Ureter (tissue), 1 donor: ENCODE results near the gene AGAP3. TPM values are rescaled to one million over a fixed set of nuclear protein-coding genes. Genes with fewer than 3 reads are reported as not detected.
"Not testable (repeated sequence)": the region's sequence is repeated elsewhere in the genome, so short reads cannot be mapped to it uniquely, and the experiment has no call there.

Source experiments
- DNase-seq: peaks from one replicate; pipeline ENCODE4 v3.0.0-alpha.2; 2020; ENCODE audit warnings: low spot score
- total RNA-seq: library from RNA; stranded (reverse); gene quantifications from one replicate; pipeline ENCODE4 v1.2.4, GENCODE V29; 2023
- donor health status: DM: yes; HTN: yes; CAD: no.

Gene AGAP3
- total RNA-seq, result 178 TPM

- peak; percentile 84 for DNase-seq
Measured at GRCh38 chr7:151085691-151086620, at the start of gene AGAP3. Gene AGAP3 (plus strand): TSS chr7:151086475. CDS start chr7:151086742, 267 bp downstream.

- peak; percentile 78 for DNase-seq
Measured at GRCh38 chr7:151038951-151039849, 47.1 kb upstream of the AGAP3 start.

GRCh38 chr7:151039850-151040548 lies 46.3 kb upstream of the AGAP3 start:
- no peak for DNase-seq

GRCh38 chr7:151040616-151041375 lies 45.5 kb upstream of the AGAP3 start:
- no peak for DNase-seq

- DNase-seq, result not testable (repeated sequence)
Measured at GRCh38 chr7:151043449-151043848, 42.8 kb upstream of the AGAP3 start.

- DNase-seq, result no peak
Measured at GRCh38 chr7:151043959-151044358, 42.3 kb upstream of the AGAP3 start.

- DNase-seq, result no peak
Measured at GRCh38 chr7:151045262-151045661, 41.0 kb upstream of the AGAP3 start.

- DNase-seq, result no peak
Measured at GRCh38 chr7:151045967-151046366, 40.3 kb upstream of the AGAP3 start.

GRCh38 chr7:151046603-151047573 lies 39.4 kb upstream of the AGAP3 start:
- peak; percentile 62 for DNase-seq

GRCh38 chr7:151047976-151048815 lies 38.1 kb upstream of the AGAP3 start, which contains the start of gene ASIC3:
Gene ASIC3 (plus strand): TSS chr7:151048531. CDS start chr7:151048886, 355 bp downstream.
- DNase-seq, result no peak

- DNase-seq, result no peak
Measured at GRCh38 chr7:151048911-151049463, 37.3 kb upstream of the AGAP3 start.

GRCh38 chr7:151051108-151051507 lies 35.2 kb upstream of the AGAP3 start:
- DNase-seq, result peak; percentile 64

GRCh38 chr7:151053096-151053495 lies 33.2 kb upstream of the AGAP3 start:
- DNase-seq, result no peak

GRCh38 chr7:151053751-151054150 lies 32.5 kb upstream of the AGAP3 start:
- no peak for DNase-seq

- DNase-seq, result no peak
Measured at GRCh38 chr7:151056283-151056665, 30.0 kb upstream of the AGAP3 start.

- no peak for DNase-seq
Measured at GRCh38 chr7:151056666-151057505, 29.4 kb upstream of the AGAP3 start.

GRCh38 chr7:151057506-151057988 lies 28.7 kb upstream of the AGAP3 start, which contains the start of gene CDK5:
Gene CDK5 (minus strand): TSS chr7:151057897. CDS start chr7:151057848, 49 bp downstream.
- no peak for DNase-seq
